Breast epithelium (tissue), 4 donors: Measurements from ENCODE around the gene MAP10. TPM values are rescaled to one million over a fixed set of nuclear protein-coding genes. Genes with fewer than 3 reads are reported as not detected.

Experiments
- DNase-seq, 2 donors: peaks; one replicate each; pipeline ENCODE4 v3.0.0-alpha.2; 2019; ENCODE audit warnings: low spot score in 2 of 2
- H3K27ac ChIP-seq, 2 donors: fragments of 200-600 bp; sonication (generic) in 1 of 2; one replicate each; pipeline ENCODE4 v1.5.1; 2016 to 2019; ENCODE audit warnings: mild to moderate bottlenecking in 1 of 2
- H3K27me3 ChIP-seq, 2 donors: fragments of 200-600 bp; sonication (generic) in 1 of 2; one replicate each; pipeline versions ENCODE4 v1.5.1 to v1.6.0; 2017 to 2019; ENCODE audit warnings: control low read depth in 1 of 2, mild to moderate bottlenecking in 1 of 2
- H3K36me3 ChIP-seq: fragments of 200-600 bp; one replicate; pipeline ENCODE4 v1.5.1; 2019
- H3K4me1 ChIP-seq, 2 donors: fragments of 200-600 bp; sonication (generic); one replicate each; pipeline ENCODE4 v1.5.1; 2016 to 2019; ENCODE audit warnings: control low read depth in 1 of 2
- H3K4me3 ChIP-seq, 3 donors: fragments of 200-600 bp; sonication (generic); 1 replicate in 2 of 3; 2 replicates in 1 of 3; pipeline ENCODE4 v1.5.1; 2016 to 2019; ENCODE audit warnings: mild to moderate bottlenecking in 3 of 3, moderate library complexity in 2 of 3
- H3K9me3 ChIP-seq, 2 donors: fragments of 200-600 bp; sonication (generic) in 1 of 2; one replicate each; pipeline ENCODE4 v1.5.1; 2016 to 2019; ENCODE audit warnings: control low read depth in 1 of 2
- CTCF ChIP-seq, 3 donors: fragments of 450-650 bp; IDR thresholded peaks; one replicate each; pipeline ENCODE4 v1.5.1; 2016 to 2017; ENCODE audit warnings: antibody characterized with exemption in 3 of 3, mild to moderate bottlenecking in 3 of 3, moderate library complexity in 3 of 3
- POLR2A ChIP-seq: fragments of 450-650 bp; IDR thresholded peaks from one replicate; pipeline ENCODE4 v1.6.1; 2016; ENCODE audit warnings: antibody characterized with exemption, mild to moderate bottlenecking, moderate library complexity
- POLR2AphosphoS5 ChIP-seq, 3 donors: sonication (generic); formaldehyde crosslinking; IDR thresholded peaks; one replicate each; pipeline ENCODE4 v1.6.1; 2017; ENCODE audit warnings: antibody characterized with exemption in 3 of 3
- intact Hi-C: fragments of 100-400 bp; cut with DNase I; formaldehyde crosslinking; loops from one replicate; pipeline ENCODE4 v1.15.1; 2023; ENCODE audit warnings: low total_unique reads
- total RNA-seq, 3 donors: library from RNA; depleted of rRNA; stranded (reverse); fragments of >200 nt; gene quantifications; one replicate each; pipeline ENCODE4 v1.1.0, GENCODE V29; 2016

Gene MAP10
- total RNA-seq, 3 donors from 2014 or later, result 1.6 to 3.4 (median 2.9) TPM

GRCh38 chr1:232822530-232822929, 17.3 kb downstream of the MAP10 start:
- intact Hi-C loops, result no loop called here
- no peak for DNase-seq

DNA sequence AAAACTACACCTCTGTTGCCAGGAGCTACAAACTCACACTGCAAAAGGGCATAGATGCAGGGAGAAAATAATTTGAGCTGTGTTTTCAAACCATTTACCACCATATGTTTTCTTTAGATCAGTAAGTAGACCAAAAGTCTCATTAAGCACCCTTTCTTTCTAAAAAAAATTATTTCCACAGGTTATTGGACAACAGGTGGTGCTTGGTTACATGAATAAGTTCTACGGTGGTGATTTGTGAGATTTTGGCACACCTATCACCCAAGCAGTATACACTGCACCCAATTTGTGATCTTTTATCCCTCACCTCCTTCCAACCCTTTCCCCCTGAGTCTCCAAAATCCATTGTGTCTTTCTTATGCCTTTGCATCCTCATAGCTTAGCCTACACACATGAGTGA, 21.1 kb downstream of the MAP10 start:
- H3K4me3 ChIP-seq, result no peak overlapping the region
- intact Hi-C loops, result no loop called here
- no peaks in the 10 kb centered on the region for H3K36me3 ChIP-seq
- no peak for DNase-seq
- no peaks in the 10 kb centered on the region for H3K4me1 ChIP-seq
- H3K27ac ChIP-seq, result no peak overlapping the region
- no peaks in the 10 kb centered on the region for H3K27me3 ChIP-seq
- TF ChIP-seq CTCF (IDR thresholded peaks at IDR 0.05) (no peak), POLR2A (no peak), POLR2AphosphoS5 (IDR thresholded peaks at IDR 0.05) (no peak)
- no peaks in the 10 kb centered on the region for H3K9me3 ChIP-seq

More at GRCh38 chr1:232822530-232822929, 17.3 kb downstream of the MAP10 start:
- Histone ChIP-seq H3K36me3 (no peaks in the 10 kb centered on the region), H3K4me1 (no peaks in the 10 kb centered on the region), H3K9me3 (no peaks in the 10 kb centered on the region), H3K27ac (no peak overlapping the region), H3K27me3 (no peaks in the 10 kb centered on the region), H3K4me3 (no peak overlapping the region)
- TF ChIP-seq CTCF (IDR thresholded peaks at IDR 0.05) (no peak), POLR2AphosphoS5 (IDR thresholded peaks at IDR 0.05) (no peak), POLR2A (no peak)

GRCh38 chr1:232830661-232831060, 25.4 kb downstream of the MAP10 start:
- no peaks in the 10 kb centered on the region for H3K27me3 ChIP-seq
- no peaks in the 10 kb centered on the region for H3K36me3 ChIP-seq
- TF ChIP-seq POLR2AphosphoS5 (IDR thresholded peaks at IDR 0.05) (no peak), POLR2A (no peak), CTCF (IDR thresholded peaks at IDR 0.05) (no peak)
- H3K4me1 ChIP-seq, result no peaks in the 10 kb centered on the region
- no peak for DNase-seq
- H3K9me3 ChIP-seq, result no peaks in the 10 kb centered on the region
- H3K27ac ChIP-seq, result no peak overlapping the region
- intact Hi-C loops, result no loop called here
- no peak overlapping the region for H3K4me3 ChIP-seq

DNA sequence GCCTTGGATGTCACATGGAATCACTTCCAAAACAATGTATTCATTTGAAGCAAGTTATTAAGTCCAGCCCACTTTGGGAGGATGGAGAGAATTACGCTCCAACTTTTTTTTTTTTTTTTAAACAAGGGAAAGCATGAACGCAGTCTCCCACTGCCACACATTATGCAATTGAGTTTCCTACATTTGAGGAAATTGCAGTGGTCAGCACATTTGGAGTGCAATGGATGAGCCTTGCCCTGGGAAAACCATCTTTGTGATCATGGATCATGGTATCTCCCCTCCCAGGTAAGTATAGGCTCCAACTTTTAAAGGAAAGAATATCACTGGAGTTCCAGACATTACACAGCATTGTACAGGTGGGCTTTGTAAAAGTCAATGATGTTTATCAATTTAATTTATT, 26.7 kb downstream of the MAP10 start:
- no peaks in the 10 kb centered on the region for H3K27me3 ChIP-seq
- no peaks in the 10 kb centered on the region for H3K4me1 ChIP-seq
- H3K9me3 ChIP-seq, result no peaks in the 10 kb centered on the region
- intact Hi-C loops, result no loop called here
- TF ChIP-seq POLR2A (no peak), POLR2AphosphoS5 (IDR thresholded peaks at IDR 0.05) (no peak), CTCF (IDR thresholded peaks at IDR 0.05) (no peak)
- H3K4me3 ChIP-seq, result no peak overlapping the region
- DNase-seq, result no peak
- no peaks in the 10 kb centered on the region for H3K36me3 ChIP-seq
- no peak overlapping the region for H3K27ac ChIP-seq

DNA sequence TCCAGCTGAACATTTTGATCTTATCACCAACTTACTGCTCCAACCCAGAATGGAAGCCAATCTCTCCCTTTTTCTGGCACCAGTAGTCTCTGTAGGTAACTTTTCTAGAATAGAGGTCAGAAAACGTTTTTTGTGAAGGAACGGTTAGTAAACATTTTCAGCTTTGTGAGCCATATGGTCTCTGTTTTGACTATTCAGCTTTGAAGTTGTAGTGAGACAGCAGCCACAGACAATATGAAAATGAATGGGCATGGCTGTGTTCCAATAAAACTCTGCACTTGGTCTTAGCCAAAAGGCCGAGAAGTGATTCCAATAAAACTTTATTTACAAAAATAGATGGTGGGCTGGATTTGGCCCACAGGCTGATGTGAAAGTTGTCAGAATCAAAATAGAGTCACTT, 28.9 kb downstream of the MAP10 start:
- no peak for TF ChIP-seq POLR2A
- no peak for TF ChIP-seq POLR2AphosphoS5 (IDR thresholded peaks at IDR 0.05)
- no peak for TF ChIP-seq CTCF (IDR thresholded peaks at IDR 0.05)
- H3K27me3 ChIP-seq, result no peaks in the 10 kb centered on the region
- no peaks in the 10 kb centered on the region for H3K9me3 ChIP-seq
- H3K4me1 ChIP-seq, result no peaks in the 10 kb centered on the region
- H3K36me3 ChIP-seq, result no peaks in the 10 kb centered on the region
- no peak for DNase-seq
- H3K4me3 ChIP-seq, result no peak overlapping the region
- intact Hi-C loops, result no loop called here
- no peak overlapping the region for H3K27ac ChIP-seq
